ENCODE results near the gene CST9.

Gene CST9

DNA sequence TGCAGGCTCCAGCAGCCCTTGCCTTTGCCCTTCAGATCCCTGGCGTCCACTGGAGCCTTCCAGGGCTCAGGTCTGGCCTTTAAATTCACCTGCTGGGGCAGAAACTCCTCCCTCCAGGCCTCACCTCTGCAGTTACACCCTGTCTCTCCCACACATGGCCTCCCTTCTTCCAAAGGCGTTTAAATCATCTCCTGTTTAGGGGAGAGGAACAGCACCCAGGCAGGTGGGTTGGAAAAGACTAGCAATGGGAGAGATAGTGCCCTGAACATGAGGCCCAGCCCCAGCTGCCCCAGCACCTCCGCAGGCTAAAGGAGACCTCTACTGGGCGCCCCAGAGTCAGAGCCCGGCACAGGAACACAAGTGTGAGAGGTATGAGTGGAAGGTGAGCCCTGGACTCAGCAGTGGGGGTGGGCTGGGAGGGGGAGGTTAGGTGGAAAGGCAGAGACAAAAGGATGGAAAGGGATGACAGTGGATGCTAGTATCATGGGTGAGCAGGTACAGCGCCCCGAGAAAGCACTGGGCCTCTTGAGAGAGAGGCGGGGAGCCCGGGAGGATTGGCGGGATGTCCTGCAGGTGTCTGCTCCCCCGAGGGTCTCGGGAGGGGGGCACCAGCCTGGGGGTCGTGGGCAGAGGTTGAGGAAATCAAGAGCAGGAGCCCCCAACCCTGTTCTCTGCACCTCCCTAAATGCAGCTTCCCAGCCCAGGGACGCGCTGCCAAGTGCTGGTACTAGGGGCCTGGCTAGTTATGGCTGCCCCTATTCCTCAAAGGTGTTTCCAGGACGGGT, at the start of gene CST9:
TSS of gene CST9 (minus strand) at position 51 of the 785 bp plus-strand sequence. CDS start 53 bp downstream, outside the sequence.
- no peak for DNase-seq

DNA sequence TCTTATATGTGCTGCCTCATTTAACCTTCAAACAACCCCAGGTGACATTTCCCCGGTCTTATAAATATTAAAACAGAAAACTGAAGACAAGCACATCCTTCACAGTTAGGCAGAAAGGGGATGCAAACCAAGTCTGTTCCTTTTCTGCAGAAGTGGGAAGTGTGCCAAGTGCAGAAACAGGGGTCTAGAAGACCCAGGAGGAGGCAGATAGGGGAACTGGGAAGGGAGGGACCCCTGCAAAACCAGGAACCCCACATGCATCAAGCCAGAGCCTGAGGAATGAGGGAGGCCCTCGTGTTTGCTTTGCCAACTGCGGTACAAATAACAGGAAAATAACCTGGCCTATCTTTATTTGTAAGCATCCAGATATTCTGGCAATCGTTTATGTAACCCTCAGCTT, 49.0 kb upstream of the CST9 start:
- no peak for DNase-seq

GRCh38 chr20:23654000-23654399, 48.3 kb upstream of the CST9 start:
- DNase-seq: no peak

GRCh38 chr20:23653400-23653938, 47.8 kb upstream of the CST9 start:
- no peak for DNase-seq

- DNase-seq: no peak
Measured at GRCh38 chr20:23652926-23653325, 47.2 kb upstream of the CST9 start.

GRCh38 chr20:23652371-23652770, 46.7 kb upstream of the CST9 start:
- no peak for DNase-seq

DNA sequence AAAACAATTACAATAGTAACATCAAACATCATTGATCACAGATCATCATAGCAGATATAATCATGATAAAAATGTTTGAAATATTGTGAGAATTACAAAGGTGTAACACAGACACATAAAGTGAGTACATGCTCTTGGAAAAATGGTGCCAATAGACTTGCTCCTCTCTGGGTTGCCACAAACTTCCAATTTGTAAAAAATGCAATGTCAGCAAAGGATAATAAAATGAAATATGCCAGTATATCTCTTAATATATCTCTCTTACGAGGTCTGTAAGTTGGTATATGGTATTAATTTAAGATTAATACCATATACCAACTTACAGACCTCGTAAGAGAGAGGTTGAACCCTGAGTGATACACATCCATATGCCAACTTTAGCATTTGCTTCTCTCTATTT, 45.4 kb upstream of the CST9 start:
- no peak for DNase-seq

DNA sequence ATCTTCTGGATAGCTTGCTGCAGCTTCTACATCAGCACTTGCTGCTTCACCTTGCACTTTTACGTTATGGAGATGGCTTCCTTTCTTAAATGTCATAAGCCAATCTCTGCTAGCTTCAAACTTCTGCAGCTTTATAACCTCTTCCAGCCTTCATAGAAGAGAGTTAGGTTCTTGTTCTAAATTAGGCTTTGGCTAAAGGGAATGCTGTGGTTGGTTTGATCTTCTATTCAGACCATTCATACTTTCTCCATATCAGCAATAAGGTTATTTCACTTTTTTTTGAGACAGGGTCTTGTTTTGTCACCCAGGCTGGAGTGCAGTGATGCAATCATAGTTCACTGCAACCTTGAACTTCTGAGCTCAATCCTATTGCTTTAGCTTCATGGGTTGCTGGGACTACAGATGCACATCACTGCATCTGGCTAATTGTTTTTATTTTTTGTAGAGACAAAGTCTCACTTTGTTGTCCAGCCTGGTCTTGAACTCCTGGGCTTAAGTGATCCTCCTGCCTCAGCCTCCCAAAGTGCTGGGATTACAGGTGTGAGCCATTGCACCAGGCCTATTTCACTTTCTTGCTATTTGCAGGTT, 44.2 kb upstream of the CST9 start:
- DNase-seq: no peak

- DNase-seq: no peak
Measured at GRCh38 chr20:23649242-23649641, 43.5 kb upstream of the CST9 start.

DNA sequence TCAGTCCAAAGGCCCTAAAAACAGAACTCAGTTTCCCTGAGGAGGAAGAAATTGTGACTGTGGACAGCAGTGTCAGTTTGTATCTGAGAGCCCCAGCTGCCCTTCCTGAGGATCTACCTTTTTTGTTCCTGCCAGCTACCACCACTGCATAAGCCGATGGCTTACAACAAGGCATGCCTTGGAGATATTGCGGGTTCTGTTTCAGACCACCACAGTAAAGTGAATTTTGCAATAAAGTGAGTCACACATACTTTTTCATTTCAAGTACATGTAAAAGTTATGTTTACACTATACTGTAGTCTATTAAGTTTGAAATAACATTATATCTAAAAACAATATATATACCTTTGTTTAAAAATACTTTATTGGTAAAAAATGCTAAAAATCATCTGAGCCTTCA, 41.6 kb upstream of the CST9 start:
- no peak for DNase-seq

GRCh38 chr20:23646106-23646873, 40.6 kb upstream of the CST9 start:
- no peak for DNase-seq

DNA sequence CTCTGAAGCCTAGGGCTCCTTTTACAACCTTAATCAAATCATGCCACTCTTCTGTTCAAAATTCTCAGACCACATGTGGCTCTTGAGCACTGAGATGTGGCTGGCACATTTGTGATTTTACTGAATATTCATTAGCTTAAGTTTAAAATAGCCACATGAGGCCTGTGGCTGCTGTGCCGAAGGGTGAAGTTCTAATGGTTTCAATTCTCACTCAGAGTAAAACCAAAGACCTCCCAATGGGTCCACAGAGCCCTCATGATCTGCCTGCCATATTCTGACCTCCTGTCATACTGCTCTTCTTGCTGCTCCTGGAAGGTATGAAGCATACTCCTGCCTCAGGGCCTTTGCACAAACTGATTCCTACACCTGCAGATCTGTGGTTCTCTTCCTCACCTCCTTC, 39.9 kb upstream of the CST9 start:
- DNase-seq: no peak

GRCh38 chr20:23644164-23644563, 38.4 kb upstream of the CST9 start:
- no peak for DNase-seq

- DNase-seq: no peak
Measured at GRCh38 chr20:23643659-23644058, 37.9 kb upstream of the CST9 start.

- no peak for DNase-seq
Measured at GRCh38 chr20:23641936-23642751, 36.4 kb upstream of the CST9 start.

- no peak for DNase-seq
Measured at GRCh38 chr20:23640671-23641667, 35.3 kb upstream of the CST9 start.

- DNase-seq: no peak
Measured at GRCh38 chr20:23640018-23640601, 34.4 kb upstream of the CST9 start.

DNA sequence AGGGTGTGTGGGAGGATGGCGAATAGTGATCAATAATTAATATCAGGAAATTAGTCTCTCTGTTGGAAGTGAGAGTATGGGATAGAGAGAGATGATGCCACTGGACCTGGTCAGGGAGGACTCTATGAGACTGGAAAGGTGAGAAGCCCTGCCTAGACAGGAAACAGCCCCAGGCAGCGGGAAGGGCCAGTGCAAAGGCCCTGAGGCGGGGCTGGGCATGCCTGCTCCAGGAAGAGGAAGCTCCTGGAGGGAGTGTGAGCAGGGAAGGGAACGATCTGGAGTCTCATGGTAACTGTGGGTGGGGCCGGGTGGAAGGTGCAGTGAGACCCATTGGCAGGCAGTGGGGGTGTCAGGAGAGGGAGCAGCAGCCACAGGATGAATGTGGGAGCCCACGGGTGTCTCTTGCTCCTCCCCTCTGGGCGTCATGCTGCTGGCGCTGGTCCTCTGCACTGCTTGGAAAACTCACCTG, 33.8 kb upstream of the CST9 start:
- no peak for DNase-seq

DNA sequence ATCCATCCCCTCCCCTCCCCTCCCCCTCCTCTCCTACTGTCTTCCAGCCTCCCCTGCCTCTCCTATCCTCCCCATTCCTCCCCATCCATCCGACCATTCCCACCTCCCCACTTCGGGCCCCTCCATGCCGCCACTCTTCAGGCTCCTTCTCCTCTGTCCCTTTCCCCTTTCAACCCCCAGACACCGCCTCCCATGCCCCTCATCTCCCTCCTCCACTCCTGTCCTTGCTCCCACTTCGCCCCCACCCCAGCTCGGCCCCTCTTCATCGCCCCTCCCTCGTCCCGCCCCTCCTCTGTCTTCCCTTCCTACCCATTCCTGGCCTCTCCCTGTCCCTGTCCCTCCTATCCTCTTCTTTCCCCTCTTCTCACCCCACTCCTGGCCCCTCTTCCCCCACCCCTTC, 32.6 kb upstream of the CST9 start:
- DNase-seq: no peak

DNA sequence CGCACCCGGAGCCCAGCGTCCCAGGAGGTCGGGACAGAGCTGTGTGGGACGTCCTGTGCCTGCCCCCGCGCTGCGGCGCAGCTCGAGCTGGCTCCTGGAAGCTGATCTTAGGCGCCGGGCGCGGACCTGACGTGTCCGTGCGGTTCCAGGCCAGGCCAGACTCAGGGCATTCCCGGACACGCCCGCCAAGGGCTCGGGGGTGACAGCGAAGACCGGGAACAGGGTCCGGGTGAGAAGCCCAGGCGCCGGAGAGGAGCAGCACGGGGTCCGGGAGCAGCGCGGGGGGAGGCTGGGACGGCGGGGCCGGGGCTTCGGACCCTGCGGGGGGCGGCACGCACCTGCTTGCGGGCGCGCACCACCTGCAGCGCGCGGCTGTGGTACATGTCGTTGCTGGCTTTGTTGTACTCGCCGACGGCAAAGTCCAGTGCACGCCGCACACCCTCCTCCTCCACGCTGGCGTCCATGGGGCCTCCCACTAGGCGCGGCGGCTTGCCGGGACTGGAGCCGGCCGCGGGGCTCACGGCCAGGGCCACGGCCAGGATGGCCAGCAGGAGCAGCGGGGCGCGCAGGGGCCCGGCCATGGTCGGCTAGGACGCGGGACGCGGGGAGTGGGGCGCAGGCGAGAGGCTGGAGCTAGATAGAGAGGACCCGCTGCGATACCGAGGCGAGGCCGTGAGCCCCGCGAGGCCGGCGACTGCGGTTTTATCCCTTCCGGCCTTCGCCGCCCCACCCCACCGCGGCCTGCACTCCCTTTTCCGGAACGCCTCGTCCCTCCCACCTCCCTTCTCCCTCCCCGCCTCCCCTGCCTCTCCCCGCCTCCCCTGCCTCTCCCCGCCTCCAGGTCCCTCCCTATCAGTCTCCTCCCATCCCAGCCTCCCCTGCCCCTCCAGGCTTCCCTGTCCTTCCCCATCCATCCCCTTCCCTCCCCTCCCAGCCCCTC, 31.8 kb upstream of the CST9 start, which contains the start of gene CST3:
TSS of gene CST3 (minus strand) at position 674 of the 940 bp plus-strand sequence. CDS start at position 581, 93 bp downstream.
- peak; percentile 84 for DNase-seq

Measured in retina (tissue), 1 donor.